GM11168 (cell line): Measurements from ENCODE around the gene ZMYM2.
"Not testable (repeated sequence)": the region's sequence is repeated elsewhere in the genome, so short reads cannot be mapped to it uniquely, and the experiment has no call there.

Experiments
- in situ Hi-C: fragments of 300-500 bp; cut with MboI; formaldehyde crosslinking; loops from one replicate; pipeline ENCODE4 v1.12.0; 2022; ENCODE audit warnings: low sequenced_read_pairs; ENCODE audit not compliant: unreplicated experiment

The ZMYM2 gene

GRCh38 chr13:20042603-20043002, 84.1 kb downstream of the ZMYM2 start:
- in situ Hi-C loops, result not testable (repeated sequence)

- in situ Hi-C loops, result no loop called here
Observed at GRCh38 chr13:20043207-20043925, 84.8 kb downstream of the ZMYM2 start.

- in situ Hi-C loops, result no loop called here
Observed at GRCh38 chr13:20044086-20044485, 85.6 kb downstream of the ZMYM2 start.

- in situ Hi-C loops, result no loop called here
Observed at GRCh38 chr13:20045950-20046548, 87.5 kb downstream of the ZMYM2 start.

GRCh38 chr13:20049558-20050473, 91.3 kb downstream of the ZMYM2 start:
- in situ Hi-C loops, result no loop called here

- in situ Hi-C loops, result no loop called here
Observed at GRCh38 chr13:20051366-20051765, 92.8 kb downstream of the ZMYM2 start.

GRCh38 chr13:20053016-20053415, 94.5 kb downstream of the ZMYM2 start:
- in situ Hi-C loops, result no loop called here

GRCh38 chr13:20053891-20054290, 95.4 kb downstream of the ZMYM2 start:
- in situ Hi-C loops, result no loop called here

- in situ Hi-C loops, result no loop called here
Observed at GRCh38 chr13:20054586-20054985, 96.1 kb downstream of the ZMYM2 start.

- in situ Hi-C loops, result no loop called here
Observed at GRCh38 chr13:20057214-20057613, 98.7 kb downstream of the ZMYM2 start.

GRCh38 chr13:20057963-20058362, 99.4 kb downstream of the ZMYM2 start:
- in situ Hi-C loops, result no loop called here

- in situ Hi-C loops, result no loop called here
Observed at GRCh38 chr13:20058476-20058875, 99.9 kb downstream of the ZMYM2 start.

GRCh38 chr13:20064128-20064527, 105.6 kb downstream of the ZMYM2 start:
- in situ Hi-C loops, result no loop called here

GRCh38 chr13:20065516-20065915, 107.0 kb downstream of the ZMYM2 start:
- in situ Hi-C loops, result no loop called here

GRCh38 chr13:20069956-20070355, 111.4 kb downstream of the ZMYM2 start:
- in situ Hi-C loops, result no loop called here

- in situ Hi-C loops, result no loop called here
Observed at GRCh38 chr13:20073775-20074174, 115.2 kb downstream of the ZMYM2 start.

- in situ Hi-C loops, result no loop called here
Observed at GRCh38 chr13:20074966-20075365, 116.4 kb downstream of the ZMYM2 start.

- in situ Hi-C loops, result no loop called here
Observed at GRCh38 chr13:20077086-20077485, 118.6 kb downstream of the ZMYM2 start.

GRCh38 chr13:20080377-20081164, 122.0 kb downstream of the ZMYM2 start:
- in situ Hi-C loops, result no loop called here

- in situ Hi-C loops, result no loop called here
Observed at GRCh38 chr13:20090349-20090748, 131.8 kb downstream of the ZMYM2 start.
